Epidermal melanocyte (primary cell): ENCODE data around the gene SLF1.

Experiments
- DNase-seq: peaks from one replicate; pipeline ENCODE4 v3.0.0; 2011; ENCODE audit warnings: low spot score; ENCODE audit not compliant: insufficient read length

SLF1 gene

DNA sequence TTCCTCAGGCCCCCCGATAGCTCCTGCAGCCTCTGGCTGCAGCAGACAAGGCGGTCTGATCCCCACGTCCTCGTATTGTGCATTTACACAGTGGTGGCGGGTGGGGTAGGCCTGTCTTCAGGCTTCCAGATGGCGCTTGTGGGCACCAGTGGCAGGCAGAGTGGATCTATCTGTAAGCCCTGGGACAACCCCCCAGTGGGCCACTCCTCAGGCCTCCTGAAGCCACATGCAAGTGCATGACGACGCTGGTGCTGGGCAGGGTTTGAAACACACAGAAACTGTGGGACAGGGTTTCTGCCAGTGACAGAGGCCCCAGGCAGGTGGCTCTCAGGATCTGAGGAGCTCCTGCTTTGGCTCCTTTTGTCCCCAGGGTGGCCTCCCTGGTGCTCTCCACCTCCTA, 42.0 kb downstream of the SLF1 start:
- no peak for DNase-seq

DNA sequence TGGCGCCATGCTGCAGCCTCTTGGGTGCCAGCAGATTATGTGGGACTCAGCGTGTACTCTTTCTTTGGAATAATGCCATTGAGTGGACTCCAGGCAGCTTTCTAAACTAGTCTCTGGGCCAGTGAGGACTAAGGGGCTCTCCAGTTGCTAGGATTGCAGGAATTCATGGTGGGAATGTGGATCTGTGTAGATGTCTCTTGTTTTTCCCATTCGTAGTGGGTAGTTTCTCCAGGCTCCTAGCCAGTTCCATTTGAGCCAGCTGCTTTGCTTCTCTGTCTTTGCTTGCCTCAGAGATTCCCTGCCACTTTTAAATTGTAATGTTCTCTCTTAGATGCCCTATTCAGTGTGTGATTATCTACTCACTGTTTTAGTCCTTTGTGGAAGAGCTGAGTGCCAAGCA, 42.6 kb downstream of the SLF1 start:
- DNase-seq, result no peak

DNA sequence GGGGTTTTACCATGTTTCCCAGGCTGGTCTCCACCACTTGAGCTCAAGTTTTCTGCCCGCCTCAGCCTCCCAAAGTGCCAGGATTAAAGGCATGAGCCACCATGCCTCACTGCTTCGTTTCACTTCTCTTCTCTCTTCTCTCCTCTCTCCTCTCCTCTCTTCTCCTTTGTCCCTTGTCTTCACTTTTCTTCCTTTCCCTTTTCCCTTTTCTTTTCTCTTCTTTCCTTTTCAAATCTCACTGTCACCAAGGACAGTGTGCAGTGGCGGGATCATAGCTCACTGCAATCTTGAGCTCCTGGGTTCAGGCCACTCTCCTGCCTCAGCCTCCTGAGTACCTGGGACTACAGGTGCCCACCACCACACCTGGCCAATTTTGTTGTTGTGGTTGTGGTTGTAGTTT, 49.5 kb downstream of the SLF1 start:
- no peak for DNase-seq

DNA sequence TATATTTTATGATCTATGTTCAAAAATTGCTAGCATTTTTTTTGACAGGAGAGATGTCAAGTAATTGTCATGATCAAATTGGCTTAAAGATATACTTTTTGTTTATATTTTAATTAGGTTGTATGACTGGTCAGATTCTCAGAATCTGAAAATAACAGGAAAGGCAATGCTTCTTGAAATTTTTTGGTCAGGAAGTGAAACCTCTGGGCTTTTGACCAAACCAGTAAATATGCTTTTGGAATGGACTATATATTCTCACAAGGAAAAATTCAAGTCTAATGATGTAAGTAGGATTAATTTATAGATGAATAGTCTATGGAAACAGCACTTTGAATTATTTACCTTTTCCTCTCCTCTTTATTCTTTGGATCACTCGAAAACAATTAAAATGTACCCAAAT, 52.3 kb downstream of the SLF1 start:
- DNase-seq, result no peak

DNA sequence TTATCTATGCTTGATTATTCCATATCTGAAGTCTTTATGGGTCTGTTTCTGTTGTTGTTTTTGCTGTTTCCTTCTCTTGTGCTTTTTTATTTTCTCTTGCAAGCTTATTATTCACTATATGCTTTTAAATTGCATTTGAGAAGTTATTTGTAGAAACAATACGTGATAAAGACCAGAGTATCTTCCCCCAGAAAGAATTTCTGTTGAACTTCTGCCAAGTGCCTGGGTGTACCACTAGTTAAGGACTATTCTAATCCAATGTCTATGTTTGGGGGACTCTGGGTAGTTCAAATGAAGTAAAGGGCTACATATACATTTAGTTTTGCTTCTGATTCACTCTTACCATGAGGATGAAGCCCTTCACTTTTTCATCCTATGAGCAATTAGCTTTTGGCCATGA, 54.3 kb downstream of the SLF1 start:
- no peak for DNase-seq

DNA sequence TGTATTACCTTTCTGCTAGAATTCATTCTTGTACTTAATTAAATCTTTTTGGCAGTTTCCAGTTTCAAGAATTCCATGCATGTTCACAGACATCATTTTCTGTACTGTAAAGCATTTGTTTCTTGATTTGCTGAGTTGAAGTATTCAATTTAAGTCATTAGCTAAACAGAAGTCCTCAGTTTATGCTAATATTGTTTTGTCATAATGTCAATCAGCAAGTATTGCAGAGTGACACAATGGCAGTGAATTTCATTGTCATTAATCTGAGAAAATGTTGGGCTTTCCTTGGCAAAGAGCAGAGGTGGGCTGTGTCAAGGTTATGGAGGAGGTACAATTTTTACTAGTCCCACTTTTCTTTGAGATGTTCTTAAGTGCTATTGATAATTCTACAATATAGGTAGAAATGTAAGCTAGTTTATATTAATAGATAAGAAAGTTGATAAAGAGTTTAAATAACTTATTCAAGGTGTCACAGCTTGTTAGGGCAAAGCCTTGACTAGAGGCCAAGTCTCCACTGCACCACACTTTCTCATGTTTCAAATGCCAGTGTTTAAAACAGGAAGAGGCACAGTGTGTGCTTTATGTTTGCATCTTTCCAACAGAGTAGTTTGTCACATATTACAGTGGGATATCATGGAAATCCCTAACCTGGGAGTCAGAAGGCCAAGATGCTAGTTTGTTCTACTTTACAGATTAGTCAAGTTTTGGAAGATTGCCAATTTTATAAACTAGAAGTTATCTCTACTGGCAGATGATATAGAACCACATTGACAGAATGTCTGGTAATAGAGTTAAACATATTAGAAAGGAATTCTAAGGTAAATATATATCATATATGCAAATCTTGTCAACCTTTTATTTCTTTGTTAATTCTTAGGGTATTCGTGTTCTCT, 56.3 kb downstream of the SLF1 start:
- DNase-seq, result no peak

DNA sequence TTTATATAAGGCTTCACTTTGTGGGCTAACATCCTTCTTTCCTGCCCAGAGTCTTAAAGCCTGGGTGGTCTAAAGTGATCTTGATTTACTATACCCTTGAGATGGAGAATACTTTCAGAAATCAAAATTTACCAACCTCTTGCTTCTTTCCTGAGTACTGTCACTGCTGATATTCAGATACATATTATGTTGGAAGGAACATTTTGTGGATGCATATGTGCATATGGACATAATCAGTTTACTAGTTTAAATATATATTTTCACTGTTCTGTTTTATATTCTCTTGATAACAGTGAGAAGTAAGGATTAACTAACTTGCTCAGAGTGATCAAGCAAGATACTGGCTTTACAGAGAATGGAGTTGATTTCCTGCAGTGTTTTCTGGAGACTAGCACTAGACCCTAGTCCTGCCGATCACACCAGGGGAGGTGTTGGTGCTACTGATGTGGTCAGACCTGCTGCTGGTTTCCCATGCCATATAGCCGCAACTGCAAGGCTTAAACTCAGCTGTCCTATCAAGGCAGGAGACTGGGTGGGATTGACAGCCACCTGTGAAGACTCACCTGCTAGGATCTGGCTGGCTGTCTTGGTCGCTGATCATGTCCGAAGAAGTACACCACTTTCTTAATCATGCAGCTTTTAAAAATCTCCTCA, 57.6 kb downstream of the SLF1 start:
- no peak for DNase-seq

DNA sequence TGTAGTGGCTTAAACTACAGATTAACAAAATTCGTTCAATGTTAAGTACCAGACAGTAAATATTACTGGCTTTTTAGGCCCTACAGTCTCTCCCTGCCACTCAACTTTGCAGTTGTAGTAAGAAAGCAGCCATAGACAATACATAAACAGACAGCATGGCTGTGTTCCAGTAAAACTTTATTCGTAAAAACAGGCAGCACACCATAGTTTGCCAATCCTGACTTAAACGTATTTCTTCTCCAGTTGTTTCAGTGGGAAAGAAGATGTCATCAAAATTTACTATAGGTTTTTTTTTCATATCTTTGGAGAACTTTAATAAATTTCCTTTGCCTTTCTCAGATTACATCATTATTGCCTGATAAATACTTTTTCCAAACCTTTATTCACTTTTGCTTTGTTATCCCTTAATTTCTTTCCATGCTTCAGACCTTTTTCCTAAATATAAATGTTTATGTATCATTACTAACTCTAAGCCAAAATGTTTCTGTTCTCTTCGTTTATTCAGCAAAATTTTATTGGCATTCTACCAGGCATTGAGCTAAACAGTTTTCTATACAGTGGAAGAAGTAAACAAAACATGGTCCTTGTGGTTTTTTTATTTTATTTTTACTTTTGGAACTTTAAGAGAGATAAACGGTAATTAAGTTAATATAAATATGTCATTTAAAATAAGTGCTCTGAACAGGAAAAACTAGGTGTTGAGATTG, 64.5 kb downstream of the SLF1 start:
- no peak for DNase-seq

DNA sequence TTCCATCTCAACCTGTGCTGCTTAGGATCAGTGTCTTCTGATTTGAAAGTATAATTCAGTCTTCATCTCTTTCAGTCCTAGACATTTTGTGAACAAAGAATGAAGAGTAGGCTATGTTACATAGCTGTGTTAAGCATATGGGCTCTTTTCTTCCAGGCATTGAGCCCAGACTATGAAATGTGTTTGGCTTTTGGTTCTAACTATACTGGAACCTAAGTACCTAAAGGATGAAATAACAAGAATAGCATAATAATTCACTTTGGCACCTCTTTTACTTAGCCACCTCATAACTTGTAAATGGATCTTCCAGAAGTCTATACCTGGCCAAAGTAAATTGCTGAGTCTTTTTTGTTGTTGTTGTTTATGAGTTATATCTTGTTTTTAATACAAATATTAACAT, 71.4 kb downstream of the SLF1 start:
- no peak for DNase-seq

DNA sequence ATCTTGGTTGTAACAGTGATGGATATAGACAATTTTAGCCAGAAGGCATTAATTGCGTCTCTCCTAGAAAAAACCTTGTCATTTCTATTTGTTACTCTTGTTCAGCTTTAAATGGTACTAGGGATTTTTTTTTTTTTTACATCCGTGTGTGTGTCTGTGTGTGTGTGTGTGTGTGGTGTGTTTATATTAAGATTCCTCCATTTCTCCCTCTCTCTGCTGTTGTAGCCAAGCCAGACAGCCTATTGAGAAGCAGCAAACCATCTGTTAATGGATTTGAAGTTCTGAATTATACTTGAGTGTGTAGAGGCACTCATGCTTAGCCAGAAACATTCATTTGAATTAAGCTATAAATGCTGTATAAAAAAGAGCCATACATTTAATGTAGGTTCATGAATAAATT, 72.3 kb downstream of the SLF1 start:
- DNase-seq, result no peak

DNA sequence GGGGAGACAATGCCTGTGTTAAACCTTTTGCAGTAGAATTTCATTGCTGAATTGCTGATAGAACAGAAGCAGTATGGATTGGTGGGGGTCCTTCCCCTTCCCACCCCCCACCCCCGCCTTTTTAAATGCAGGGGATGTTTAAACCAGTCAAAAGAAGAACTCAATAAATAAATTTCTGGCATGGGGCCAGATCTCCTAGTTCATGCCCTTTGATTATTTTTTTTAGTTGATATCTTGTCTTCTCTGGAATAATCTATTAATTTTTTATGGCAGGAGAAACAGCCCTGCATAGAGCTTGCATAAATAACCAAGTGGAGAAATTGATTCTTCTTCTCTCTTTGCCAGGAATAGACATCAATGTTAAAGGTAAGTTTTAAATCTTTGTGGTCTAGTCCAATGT, 72.8 kb downstream of the SLF1 start:
- no peak for DNase-seq

DNA sequence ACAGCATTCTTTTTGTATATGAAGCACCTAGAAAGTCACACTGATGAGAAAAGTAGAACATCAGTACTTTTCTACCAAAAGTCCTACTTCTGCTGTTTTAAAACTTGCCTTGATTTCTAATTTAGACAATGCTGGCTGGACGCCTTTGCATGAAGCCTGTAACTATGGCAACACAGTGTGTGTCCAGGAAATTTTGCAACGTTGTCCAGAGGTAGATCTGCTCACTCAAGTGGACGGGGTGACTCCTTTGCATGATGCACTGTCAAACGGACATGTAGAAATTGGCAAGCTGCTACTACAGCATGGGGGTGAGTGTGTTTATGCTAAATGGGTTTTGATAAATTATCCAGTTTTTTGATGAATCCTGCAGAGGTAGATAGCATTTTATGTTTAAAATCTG, 73.5 kb downstream of the SLF1 start:
- DNase-seq, result no peak

DNA sequence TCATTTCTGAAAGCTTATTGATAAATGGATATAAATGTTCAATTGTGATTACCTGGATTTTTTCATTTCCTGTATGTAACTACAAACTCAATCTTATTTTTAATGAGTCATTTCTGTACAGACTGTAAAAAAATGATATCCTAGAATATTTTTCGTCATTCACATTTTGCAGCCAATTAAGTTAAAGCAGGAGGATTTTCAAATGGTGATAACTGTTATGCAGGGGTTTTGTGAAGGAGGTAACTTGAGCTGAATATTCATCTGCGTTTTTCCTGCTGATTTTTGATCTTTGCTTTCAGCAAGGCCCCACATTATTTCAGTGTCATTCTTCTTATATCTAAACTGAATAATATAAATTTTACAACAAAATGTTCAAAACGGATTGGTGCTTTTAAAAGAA, 74.1 kb downstream of the SLF1 start:
- no peak for DNase-seq

DNA sequence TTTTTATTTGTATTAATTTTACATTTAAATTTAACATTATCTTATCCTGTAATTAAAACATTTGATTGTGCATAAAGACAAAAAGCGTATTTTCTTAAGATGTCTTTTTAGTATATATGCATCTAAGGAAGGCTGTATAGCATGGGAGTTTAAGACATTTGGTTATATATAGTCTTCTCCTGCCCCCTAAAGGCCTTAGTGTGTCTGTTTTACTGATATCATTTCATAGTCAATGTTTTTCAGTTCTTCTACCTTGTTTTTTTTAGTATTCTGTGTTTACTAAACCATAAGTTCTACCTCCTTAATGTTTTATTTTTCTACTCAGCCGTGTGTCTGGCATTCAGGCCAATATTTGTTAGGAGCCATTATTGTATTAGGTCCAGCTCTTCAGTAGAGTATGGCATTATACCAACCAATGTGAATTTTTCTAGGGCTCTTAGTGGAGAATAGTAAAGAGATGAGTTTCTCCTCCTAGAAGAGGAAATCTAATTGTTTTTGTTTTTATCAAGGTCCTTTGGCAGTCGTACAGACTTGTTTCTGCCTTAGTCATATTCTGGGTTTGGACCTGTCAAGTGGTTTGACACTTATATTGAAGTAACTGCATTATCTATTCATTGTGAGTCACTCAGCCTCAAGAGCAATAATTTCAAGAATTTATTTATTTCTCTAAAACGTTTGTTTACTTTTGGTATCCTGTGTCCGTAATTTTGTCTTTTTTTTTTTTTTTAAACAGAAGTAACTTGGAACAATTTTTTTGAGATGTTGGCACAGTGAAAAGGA, 74.8 kb downstream of the SLF1 start:
- no peak for DNase-seq

DNA sequence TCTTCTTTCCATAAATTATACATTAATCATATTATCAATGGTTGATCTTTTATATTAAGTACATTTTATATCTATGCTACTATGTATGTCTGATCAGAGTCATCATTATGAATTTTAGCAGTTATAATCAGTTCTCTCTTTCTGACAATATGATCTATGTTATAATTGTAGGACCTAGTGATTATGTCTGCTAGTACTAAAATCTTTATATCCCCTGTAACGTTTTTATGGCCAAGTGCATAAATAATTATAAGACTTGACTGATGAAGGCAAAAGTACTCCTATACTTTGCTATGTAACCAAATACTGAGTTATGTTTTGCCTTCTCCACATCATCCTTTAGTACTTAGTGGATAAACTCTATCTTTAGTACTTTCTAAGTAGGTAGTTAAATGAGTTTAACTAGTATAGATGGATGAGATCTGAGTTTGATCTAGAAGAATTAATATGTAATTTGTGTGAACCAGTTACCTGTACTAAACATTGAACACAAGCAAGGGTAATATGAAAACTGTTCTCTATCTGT, 75.4 kb downstream of the SLF1 start:
- no peak for DNase-seq

DNA sequence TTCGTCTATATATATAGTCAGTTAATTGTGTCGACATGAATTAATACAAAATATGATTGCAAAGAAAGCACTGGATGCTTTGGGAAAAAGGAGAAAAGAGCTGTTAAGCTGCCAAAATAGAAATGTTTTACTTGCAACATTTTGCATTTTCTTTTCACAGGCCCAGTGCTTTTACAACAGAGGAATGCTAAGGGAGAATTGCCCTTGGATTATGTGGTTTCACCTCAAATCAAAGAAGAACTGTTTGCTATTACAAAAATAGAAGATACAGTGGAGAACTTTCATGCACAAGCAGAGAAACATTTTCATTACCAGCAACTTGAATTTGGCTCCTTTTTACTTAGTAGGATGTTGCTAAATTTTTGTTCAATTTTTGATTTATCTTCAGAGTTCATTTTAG, 76.2 kb downstream of the SLF1 start:
- no peak for DNase-seq

DNA sequence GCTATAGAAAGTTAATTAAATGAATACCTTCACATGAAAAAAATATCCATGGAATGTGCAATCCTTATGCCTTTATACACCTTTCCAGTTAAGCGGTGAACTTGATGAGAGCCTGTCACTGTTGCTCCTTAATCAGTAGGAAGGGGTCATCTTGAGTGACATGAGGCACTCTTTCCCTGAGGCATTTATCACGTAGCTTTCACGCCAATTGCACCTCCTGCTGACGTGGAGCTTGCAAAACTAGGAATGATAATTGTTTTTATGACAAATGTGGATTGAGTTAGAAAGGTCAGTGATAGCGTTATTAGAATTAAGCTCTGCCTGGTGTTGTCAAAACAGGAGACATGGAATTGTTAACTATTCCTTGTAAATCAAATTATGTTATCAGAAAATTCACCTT, 79.7 kb downstream of the SLF1 start:
- no peak for DNase-seq

DNA sequence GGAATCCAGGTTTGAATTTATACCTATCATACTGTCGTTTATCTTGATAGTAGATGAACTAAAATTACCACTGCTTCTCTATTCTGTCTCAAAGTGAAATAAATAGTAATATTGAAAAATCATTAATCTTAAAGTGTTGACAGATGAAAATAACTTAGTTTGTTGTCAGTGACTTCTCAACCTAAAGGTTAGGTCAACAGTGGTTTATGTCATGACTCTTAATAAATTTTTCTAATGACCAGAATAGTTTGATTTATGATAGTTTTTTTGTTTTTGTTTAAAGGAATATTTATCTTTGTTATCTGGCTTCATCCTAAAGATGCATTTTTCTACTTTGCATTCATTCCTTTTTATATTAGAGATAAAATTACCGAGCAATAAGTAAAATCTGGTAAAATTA, 81.1 kb downstream of the SLF1 start:
- no peak for DNase-seq

DNA sequence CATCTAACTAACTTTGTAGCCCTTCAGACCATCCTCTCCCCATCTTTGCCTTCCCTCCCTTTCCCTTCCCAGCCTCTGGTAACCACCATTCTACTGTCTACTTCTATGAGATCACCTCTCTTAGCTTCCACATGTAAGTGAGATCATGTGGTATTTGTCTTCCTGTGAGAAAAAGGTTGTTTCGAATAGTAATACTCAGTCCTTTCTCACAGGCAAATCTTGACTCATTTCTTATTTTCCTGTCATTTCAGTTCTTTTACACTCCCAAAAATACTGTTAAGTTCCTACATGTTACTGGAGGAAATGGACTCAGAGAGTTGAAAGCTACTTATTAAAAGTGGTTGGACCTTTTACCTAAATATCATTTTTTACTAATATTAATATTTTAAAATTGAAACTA, 82.1 kb downstream of the SLF1 start:
- DNase-seq, result no peak

DNA sequence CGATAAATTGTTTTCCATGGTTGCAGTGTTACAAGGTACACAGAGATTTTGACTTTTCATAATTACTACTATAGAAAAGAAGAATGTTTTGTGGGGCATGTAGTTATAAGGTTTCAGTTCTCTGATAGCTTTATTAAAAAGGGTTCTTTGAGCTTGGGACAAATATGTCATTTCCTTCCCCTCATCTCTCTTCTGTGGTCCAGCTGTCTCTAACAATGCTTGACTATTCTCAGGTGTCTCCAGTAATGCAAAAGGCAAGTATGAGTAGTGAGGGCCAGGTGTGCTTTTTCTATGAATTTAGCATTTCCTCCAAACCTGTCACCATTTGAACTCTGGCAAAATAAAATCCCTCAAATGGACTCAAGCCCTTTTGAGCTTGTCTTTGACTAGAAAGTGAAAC, 84.3 kb downstream of the SLF1 start:
- DNase-seq, result no peak

DNA sequence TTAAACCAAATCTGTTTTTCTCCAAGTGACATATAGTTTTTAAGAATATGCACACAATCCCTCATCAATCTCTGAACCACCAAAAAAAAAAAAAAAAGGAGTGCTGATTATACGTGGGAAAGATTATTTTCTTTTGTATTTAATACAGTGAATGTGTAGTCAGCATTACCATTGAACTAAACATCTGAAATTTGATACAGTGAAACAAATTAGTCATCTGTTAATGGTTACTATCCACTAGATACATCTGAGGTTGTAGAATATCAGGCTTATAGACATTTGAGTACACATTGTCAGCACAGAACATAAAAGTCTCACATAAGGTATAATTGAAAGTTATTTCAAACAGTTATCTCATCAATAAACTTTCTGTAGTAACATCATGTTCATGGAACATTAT, 87.0 kb downstream of the SLF1 start:
- no peak for DNase-seq

DNA sequence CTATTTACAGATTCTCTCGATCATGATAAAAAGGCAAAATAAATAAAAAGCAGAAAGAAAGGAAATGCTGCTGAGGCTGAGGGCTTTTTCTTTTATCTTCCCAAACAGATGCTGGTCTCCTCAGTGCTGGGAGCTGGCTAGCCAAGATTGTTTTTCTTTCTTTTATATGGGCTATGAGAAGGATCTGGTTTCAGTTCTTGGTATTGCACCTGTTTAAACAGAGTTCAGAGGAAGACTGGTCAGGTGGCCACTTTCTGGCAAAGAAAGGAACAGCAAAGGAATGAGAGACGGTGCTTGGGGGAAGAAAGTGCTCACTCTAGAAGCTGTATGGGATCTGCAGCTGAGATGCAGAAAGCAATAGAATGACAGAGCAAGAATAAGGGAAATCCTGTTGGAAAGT, 88.9 kb downstream of the SLF1 start:
- no peak for DNase-seq
